ENCODE measurements around the gene RBFOX1. TPM values are rescaled to one million over a fixed set of nuclear protein-coding genes. Genes with fewer than 3 reads are reported as not detected.

RBFOX1 gene
- total RNA-seq, 2 donors from 2014 or later: 1.6 to 2.6 TPM

DNA sequence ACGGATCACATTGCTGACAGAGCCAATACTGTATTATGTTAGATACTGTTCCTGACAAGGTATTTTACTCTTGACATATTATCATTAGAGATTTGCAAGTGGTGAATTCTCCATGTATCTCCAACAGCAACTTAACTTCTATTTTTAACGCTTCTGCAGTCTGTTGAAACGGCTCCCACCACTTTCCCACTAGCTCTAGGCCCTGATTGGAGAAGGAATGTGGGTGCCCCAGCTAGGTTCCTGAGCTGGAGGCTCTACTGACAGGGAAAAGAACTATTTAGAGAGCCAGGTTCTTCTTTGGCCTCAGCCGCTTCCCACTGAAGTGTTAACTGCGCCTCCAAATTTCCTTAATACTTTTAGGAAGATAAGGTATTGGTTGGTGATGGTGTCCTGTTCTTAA is 191.8 kb downstream of the RBFOX1 start:
- intact Hi-C loops (cut with DNase I): no loop called here

DNA sequence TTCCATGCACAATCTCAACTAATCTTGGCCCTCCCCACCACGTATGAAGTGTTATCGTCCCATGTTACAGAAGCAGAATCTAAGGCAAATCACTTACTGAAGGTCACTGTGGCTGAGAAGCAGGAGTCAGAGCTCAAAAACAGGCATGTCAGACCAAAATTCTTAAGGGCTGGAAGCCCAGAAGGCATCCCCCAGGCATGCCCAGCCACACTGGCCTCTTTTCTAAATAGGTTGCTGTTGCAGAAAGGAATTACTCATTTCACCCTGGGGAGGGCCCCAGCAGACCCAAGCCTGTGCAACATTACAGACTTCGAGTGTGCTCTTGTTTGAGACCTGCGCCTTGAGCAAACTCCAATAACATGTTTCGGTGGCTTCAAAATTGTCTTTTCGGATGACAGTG is 194.1 kb downstream of the RBFOX1 start:
- intact Hi-C loops (cut with DNase I): no loop called here
- Histone ChIP-seq H3K9me3 (no peaks in the 10 kb centered on the region), H3K4me1 (no peaks in the 10 kb centered on the region), H3K27ac (no peak overlapping the region), H3K27me3 (no peaks in the 10 kb centered on the region), H3K9ac (ENCODE audit: low read depth in 2 of 2, low read length in 2 of 2) (no peak overlapping the region), H3K4me3 (no peak overlapping the region), H3K36me3 (no peaks in the 10 kb centered on the region)
- TF ChIP-seq CTCF (IDR thresholded peaks at IDR 0.05): no peak
- DNase-seq: no peak

More for the DNA sequence above, 191.8 kb downstream of the RBFOX1 start:
- no peaks in the 10 kb centered on the region for H3K27me3 ChIP-seq
- DNase-seq: no peak
- H3K27ac ChIP-seq: no peak overlapping the region
- no peak overlapping the region for H3K4me3 ChIP-seq
- no peaks in the 10 kb centered on the region for H3K4me1 ChIP-seq
- H3K9me3 ChIP-seq: no peaks in the 10 kb centered on the region
- H3K36me3 ChIP-seq: no peaks in the 10 kb centered on the region
- no peak overlapping the region for H3K9ac ChIP-seq (ENCODE audit: low read depth in 2 of 2, low read length in 2 of 2)
- no peak for TF ChIP-seq CTCF (IDR thresholded peaks at IDR 0.05)

DNA sequence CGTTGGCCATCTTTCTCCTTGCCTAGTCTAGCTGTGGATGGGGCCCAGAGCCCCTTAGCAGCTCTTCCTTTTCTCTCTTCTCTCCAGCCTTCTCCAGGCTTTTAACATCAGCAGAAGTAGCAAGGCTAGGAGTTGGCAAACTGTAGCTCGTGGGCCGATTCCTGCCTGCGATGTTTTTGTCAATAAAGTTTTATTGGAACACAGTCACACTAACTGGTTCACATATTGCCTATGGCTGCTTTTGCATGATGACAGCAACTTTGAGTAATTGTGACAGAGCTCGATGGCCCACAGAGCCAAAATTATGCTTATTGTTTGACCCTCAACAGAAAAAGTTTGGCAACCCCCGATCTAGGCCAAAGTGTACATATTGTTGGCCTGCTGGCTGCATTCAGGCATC is 199.9 kb downstream of the RBFOX1 start:
- DNase-seq: no peak
- Histone ChIP-seq H3K27ac (no peak overlapping the region), H3K27me3 (no peaks in the 10 kb centered on the region), H3K4me1 (no peaks in the 10 kb centered on the region), H3K4me3 (no peak overlapping the region), H3K36me3 (no peaks in the 10 kb centered on the region), H3K9ac (ENCODE audit: low read depth in 2 of 2, low read length in 2 of 2) (no peak overlapping the region), H3K9me3 (no peaks in the 10 kb centered on the region)
- intact Hi-C loops (cut with DNase I): no loop called here
- TF ChIP-seq CTCF (IDR thresholded peaks at IDR 0.05): no peak

- Histone ChIP-seq H3K27ac (no peak overlapping the region), H3K9me3 (no peaks in the 10 kb centered on the region), H3K27me3 (no peaks in the 10 kb centered on the region), H3K9ac (ENCODE audit: low read depth in 2 of 2, low read length in 2 of 2) (no peak overlapping the region), H3K4me1 (no peaks in the 10 kb centered on the region), H3K36me3 (no peaks in the 10 kb centered on the region), H3K4me3 (no peak overlapping the region)
- intact Hi-C loops (cut with DNase I): no loop called here
- no peak for DNase-seq
- no peak for TF ChIP-seq CTCF (IDR thresholded peaks at IDR 0.05)
Observed at GRCh38 chr16:7534749-7535148, 202.1 kb downstream of the RBFOX1 start.

DNA sequence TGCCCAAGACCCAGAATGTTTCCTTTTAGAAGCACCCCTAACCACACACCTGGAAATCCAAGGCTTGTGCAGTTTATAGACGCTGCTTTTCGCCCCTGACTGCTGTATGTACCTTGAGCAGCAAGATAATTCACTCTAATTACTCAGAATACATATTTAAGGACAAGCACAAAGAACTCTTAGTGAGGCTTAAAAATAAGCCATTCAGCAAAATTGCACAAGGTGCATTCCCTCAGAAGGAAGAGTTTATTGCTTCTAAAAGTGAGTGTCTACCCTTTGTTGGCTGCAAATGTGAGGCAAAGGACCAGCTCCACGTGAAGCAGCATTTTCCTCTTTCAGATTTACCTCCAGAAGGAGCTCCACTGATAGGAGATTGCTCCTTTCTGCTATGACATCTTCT is 208.4 kb downstream of the RBFOX1 start:
- intact Hi-C loops (cut with DNase I): no loop called here
- Histone ChIP-seq H3K27ac (no peak overlapping the region), H3K36me3 (no peaks in the 10 kb centered on the region), H3K4me1 (no peaks in the 10 kb centered on the region), H3K27me3 (no peaks in the 10 kb centered on the region), H3K9ac (ENCODE audit: low read depth in 2 of 2, low read length in 2 of 2) (no peak overlapping the region), H3K4me3 (no peak overlapping the region), H3K9me3 (no peaks in the 10 kb centered on the region)
- DNase-seq: no peak
- TF ChIP-seq CTCF (IDR thresholded peaks at IDR 0.05): no peak

GRCh38 chr16:7545251-7545650 is 212.6 kb downstream of the RBFOX1 start:
- H3K36me3 ChIP-seq: no peaks in the 10 kb centered on the region
- TF ChIP-seq CTCF (IDR thresholded peaks at IDR 0.05): no peak
- H3K27me3 ChIP-seq: no peaks in the 10 kb centered on the region
- no peak overlapping the region for H3K27ac ChIP-seq
- no peaks in the 10 kb centered on the region for H3K4me1 ChIP-seq
- H3K9me3 ChIP-seq: no peaks in the 10 kb centered on the region
- DNase-seq: no peak
- H3K4me3 ChIP-seq: no peak overlapping the region
- intact Hi-C loops (cut with DNase I): no loop called here
- H3K9ac ChIP-seq (ENCODE audit: low read depth in 2 of 2, low read length in 2 of 2): no peak overlapping the region

All from colonic mucosa (tissue), 4 donors.